SH-SY5Y (cell line): ENCODE results near the gene SEPTIN2.

Experiments used
- GATA2 ChIP-seq: IDR thresholded peaks from 2 replicates; pipeline ENCODE4 v1.6.1; 2011; ENCODE audit warnings: mild to moderate bottlenecking, low read depth, low read length
- GATA3 ChIP-seq: IDR thresholded peaks from 2 replicates; pipeline ENCODE4 v1.6.1; 2011; ENCODE audit warnings: low read depth, mild to moderate bottlenecking, low read length, moderate library complexity

GRCh38 chr2:241307055-241307454, 8.7 kb upstream of the SEPTIN2 start:
- TF ChIP-seq GATA2 (no peak), GATA3 (no peak)
